GM18498 (cell line): ENCODE measurements around the gene VWA5B2.
A peak's percentile ranks its signal among the peaks of the same experiment; 100 is the strongest.
"Not testable (repeated sequence)": the region's sequence is repeated elsewhere in the genome, so short reads cannot be mapped to it uniquely, and the experiment has no call there.

Experiments
- ATAC-seq: cut with Tn5 transposase; IDR thresholded peaks from one replicate; pipeline ENCODE4 v1.9.1; 2021; ENCODE audit warnings: mild to moderate bottlenecking, moderate library complexity; ENCODE audit not compliant: unreplicated experiment

Gene VWA5B2

DNA sequence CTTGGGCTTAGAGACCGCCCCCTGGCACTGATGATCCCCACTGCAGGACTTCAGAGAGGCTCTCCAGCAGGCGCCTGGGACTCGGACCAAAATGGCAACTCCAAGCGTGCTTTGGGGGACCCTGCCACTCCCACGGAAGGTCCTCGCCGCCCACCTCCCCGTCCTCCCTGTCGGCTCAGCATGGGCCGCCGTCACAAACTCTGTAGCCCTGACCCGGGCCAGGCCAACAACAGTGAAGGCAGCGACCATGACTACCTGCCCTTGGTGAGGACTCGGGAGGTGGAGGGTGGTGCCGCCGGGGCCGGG is 11.7 kb downstream of the VWA5B2 start:
- no peak for ATAC-seq

DNA sequence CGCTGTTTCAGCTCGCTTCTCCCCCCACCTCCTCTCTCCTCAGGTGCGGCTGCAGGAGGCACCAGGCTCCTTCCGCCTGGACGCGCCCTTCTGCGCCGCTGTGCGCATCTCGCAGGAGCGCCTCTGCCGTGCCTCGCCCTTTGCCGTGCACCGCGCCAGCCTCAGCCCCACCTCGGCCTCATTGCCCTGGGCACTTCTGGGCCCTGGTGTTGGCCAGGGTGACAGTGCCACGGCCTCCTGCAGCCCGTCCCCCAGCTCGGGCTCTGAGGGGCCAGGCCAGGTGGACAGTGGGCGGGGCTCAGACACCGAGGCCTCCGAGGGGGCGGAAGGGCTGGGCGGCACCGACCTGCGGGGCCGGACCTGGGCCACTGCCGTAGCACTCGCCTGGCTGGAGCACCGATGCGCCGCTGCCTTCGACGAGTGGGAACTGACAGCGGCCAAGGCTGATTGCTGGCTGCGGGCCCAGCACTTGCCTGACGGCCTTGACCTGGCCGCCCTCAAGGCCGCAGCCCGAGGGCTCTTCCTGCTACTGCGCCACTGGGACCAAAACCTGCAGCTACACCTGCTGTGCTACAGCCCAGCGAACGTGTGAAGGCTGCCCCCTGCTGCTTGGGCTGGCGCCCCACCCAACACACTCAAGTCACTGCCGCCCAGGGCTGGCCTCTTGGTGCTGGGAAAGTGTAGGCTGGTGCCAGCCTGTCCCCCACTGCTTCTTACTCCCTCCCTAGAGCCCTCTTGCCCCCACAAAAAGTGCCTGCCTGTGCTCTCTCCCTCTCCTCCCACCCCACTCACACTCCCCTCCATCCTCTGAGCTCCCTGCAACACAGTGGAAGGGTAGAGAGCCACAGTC is 12.3 kb downstream of the VWA5B2 start:
- ATAC-seq = no peak

DNA sequence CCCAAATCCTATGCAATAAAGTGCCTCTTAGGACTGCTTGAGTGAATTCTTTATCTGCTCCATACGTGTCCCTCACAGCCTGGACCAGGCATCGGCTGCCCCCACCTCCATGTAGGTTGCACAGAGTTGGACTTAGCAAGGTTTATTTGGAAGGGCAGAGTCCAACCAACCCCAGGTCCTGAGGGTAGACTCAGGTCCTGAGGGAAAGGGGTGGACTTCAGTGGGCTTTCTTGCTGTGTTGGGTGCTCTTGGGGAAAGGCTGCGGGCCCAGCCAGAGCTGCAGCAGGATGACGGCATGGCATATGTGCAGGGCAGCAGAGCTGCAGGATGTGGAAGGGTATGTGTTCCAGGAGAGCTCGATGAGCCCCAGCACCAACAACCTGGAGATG is 12.9 kb downstream of the VWA5B2 start:
- no peak for ATAC-seq

DNA sequence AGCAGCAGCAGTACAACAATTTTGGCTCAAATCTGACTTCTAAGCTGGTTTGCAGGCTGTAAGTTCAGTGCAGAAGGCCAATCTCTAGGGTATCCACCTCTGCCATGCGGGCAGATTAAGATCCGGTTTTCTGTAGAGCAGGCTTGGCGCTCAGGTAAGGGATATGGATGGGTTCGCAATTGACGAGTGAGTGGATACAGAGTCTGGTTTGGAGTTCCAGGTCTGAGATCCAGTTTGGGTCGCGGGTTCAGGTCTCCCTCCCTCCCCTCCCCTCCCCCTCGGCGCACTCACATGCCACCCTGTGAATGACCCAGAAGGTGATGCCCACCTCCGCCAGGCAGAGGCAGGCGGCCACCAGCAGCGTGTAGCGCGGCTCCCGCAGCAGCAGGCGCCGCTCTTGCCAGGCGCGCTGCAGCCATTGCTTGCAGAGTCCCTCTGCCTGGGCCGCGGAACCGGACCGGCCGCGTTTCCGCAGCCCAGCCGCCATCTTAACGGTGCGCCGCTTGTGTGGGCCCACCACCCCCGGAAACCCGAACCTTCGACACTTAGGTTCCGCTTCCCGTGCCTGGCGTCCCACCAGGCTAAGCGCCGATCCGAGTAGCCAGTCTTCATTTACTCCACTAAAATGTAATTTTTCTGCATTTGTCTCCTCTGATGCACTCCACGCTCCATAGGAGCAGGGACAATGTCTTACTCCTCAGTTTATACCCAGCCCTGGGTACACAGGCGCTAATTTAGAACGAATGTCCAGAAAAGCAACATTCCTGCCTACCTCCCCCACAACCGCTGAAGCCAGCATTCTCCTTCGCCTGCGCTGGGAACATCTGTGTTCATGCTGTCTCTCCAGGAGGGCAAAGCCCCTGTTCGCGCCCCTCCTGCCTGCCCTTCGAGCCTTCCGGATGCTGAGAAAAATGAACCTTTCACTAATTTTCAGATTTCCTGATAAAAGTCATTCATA is 19.3 kb downstream of the VWA5B2 start, which contains the start of gene ALG3:
Gene ALG3, minus strand, starts transcription at position 509 of the 958 bp plus-strand sequence. Its CDS starts 22 bp downstream, at position 487.
- peak; percentile 57 for ATAC-seq

DNA sequence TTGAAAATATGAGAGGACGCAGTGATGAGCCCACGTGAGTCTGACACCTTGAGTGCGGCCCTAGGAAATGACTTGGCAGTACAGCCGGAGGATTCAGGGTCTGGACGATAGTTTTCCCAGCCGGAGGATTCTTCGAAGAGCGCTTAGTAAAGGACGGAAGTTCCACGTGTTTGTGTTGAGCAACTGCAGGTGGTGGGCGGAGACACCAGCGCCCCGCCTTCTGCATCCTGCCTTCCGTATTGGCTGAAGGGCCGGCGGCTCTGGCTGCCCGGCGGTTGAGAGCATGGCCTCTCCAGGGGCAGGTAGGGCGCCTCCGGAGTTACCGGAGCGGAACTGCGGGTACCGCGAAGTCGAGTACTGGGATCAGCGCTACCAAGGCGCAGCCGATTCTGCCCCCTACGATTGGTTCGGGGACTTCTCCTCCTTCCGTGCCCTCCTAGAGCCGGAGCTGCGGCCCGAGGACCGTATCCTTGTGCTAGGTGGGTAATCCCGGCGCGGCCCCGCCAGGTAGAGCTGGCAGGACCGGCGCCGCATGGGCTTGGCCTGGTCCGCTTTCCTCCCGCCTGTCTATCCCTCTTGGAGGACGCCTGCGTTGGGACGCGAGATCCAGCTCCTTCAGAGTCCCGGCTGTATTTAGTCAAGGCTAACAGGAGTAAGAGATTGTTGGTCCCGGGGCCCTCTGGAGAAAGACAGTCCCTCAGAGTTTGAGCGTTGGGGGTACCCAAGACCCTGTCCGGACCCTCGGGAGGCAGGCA is 20.2 kb downstream of the VWA5B2 start, which contains the start of gene EEF1AKMT4:
Gene EEF1AKMT4, plus strand, starts transcription at position 261 of the 755 bp plus-strand sequence. Its CDS starts 23 bp downstream, at position 284.
- ATAC-seq = peak; percentile 89

DNA sequence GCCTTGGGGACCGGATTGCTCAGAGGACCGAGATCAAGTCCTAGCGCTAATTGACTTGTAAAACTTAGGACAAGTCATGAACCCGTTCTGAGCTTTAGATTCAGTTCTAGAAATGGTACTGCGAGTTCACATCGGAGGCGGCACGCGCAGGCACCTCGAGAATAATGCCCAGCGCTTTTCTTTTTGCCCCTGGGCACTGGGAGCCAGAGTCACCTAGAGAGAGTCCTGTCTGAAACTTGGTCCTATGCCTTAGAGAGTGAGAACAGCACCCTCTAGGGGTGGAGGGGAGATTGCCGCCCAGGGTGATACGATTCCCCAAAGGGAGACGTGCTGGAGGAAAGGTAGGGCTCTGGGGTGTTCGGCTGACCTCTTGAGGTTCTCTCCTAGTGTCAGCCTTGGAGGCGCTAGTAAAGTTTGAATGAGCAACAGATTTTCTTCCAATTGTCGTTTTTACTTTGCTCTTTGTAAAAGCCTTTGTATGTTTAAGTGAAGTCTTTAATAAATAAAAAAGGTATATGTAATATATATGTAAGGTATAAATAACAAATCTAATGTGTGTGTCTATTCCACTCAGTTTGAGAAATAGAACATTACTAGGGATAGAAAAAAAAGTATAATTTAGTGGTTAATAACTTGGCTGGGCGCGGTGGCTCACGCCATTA is 20.9 kb downstream of the VWA5B2 start:
- peak; percentile 66 for ATAC-seq

DNA sequence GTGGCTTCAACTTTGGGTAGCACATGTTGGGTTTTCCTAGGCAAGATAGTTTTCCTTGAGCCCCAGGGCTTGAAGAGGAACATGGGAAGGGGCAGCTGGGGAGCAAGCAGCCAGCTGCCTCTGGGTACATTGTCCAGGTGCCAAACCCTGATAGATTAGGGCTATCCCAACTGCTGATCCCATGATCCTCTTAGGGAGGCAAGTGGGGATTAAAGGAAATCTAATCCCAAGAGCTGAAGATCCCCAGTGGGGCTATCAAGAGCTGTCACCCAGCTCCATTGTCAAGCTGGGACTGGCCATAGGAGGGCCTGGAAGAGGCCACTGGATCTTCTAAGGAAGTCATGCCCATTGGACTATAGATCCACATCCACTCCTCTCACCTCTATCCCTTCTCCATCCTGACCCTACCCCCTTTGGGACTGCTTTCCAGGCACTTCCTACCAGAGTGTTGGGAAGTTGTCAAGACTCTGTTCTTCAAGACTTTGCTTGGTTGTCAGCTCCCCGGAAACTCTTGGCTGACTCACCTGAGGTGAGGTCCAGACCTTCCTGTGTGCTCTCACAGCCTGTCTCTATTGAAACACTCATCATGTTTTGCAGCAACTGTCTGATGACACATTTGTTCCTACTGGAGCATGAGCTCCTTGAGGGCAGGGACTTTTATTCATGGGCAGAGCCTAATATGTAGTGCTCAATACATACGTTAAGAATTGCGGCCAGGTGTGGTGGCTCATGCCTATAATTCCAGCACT is 26.1 kb downstream of the VWA5B2 start:
- ATAC-seq = no peak

DNA sequence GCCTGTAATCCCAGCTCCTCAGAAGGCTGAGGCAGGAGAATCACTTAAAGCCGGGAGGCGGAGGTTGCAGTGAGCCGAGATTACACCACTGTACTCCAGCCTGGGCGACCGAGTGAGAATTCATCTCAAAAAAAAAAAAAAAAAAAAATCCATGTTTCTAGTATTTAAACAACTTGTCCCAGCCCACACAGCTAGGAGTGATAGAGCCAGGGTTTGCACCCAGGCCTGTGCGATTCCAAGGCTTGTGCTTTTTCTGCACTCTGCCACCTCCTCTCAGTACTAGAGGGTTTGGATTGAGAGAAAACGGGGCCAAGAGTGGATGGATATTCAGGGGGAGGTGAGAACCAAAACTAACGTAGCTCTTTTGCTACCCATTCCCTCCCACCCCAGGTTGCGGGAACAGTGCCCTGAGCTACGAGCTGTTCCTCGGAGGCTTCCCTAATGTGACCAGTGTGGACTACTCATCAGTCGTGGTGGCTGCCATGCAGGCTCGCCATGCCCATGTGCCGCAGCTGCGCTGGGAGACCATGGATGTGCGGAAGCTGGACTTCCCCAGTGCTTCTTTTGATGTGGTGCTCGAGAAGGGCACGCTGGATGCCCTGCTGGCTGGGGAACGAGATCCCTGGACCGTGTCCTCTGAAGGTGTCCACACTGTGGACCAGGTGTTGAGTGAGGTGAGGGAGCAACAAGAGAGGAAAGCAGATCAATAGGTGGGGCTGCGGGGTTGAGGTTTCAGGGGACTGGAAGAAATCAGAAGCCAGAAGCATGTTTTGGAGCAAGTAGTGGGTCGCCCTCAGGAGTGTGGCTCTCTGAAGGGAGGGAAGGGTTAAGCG is 27.9 kb downstream of the VWA5B2 start:
- ATAC-seq = no peak

DNA sequence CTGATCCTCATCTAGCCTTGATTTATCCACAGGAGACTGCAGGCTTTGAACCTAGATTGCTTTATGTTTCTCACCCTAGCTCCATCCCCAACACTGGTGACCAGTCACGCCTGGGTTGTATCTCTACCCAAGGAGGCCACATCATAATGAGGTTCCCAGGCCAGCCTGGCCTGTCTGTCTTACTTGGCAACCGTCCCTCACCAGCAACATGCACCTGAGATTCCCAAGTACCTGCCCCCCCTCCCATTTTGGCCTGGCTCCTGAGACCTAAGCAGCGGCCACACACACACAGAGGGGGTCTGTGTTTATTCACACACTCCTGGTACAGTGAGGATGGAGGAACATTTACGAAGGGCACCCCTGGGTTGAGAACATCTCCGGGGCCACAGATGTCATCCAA is 29.5 kb downstream of the VWA5B2 start:
- ATAC-seq = no peak

DNA sequence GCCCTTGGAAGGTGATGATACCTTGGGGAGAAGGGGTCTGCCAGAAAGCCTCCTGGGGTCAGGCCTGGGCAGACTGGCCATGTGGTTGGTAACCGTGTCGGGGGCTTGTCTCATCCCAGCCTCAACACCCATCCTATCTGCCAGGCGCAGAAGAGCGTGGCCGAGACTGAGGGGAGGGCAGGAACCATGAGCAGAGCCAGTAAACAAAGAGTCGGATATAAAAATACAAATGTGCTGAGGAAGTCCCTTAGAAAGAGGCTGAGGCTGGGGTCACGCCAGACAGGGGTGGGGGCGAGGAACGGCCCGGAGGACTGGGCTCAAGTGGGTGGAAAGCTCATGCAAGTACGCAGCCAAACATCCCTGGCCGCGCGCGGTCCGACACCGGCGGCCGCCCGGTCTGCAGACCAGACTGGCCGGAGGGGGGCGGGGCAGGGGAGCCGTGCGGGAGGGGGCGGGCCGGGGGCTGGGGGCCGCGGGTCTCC is 30.1 kb downstream of the VWA5B2 start:
- ATAC-seq = no peak

DNA sequence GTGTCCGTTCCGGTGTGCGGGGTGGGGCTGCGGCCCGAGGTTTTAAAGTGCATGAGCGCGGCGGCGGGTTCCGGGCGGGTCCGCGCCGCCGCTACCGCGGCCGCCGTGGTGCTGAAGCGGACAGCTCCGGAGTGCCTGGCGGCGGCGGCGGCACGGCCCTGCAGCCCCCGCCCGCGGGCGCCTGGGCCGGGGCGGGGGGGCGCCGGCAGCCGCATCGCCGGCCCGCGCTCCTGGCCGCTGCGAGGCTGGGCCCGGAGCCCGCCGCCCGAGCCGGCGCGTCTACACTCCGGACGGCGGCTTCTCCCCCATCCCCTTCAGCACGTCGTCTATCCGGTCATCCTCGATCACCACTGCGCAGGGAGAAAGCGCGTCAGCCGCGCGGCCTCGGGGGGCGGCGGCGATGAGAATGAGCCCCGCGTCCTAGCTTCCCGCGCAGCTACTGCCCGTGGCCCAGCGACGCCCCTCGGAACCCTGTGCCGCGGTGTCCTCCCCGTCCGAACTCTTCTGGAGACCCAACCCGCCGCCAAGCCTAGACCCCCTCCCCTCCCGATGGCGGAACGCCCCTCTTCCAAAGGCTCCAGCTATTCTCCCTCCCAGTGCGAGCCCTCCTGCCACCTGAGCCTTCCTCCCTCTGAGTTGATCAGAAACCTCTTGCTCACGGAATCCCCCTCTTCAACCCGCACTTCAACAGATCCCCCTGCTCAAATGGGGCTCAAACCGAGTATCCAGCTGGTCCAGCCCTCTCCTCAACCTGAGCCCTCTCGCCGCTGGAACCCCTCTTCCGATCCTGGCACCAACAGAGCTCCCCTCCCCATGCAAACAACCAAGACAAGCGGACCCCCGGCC is 30.7 kb downstream of the VWA5B2 start:
- no peak for ATAC-seq

DNA sequence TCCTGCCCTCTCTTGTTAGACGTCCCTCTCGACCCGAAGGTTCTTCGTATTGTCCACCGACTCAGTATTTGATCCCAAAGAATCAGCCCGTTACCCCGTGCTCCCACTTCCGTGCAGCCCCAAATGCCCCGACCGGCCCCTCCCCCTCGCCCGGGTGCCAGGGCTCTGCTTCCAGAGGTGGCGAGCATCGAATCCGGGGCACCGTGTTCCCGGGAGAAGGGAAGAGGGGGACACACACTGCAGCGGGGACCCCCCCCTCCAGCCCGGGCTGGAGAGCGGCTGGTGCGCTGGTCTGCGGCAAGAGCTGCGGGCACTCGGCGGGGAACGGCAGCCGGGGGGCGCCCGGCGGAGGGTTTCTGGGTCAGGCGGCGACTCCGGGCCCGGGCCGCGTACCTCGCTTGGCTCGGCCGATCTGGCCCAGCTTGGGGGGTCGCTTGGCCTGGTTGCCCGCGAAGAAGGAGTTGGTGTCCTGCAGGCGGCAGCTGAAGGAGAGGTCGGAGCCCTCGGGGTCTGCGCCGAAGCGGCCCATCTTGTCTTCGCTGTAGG is 31.4 kb downstream of the VWA5B2 start:
- no peak for ATAC-seq

DNA sequence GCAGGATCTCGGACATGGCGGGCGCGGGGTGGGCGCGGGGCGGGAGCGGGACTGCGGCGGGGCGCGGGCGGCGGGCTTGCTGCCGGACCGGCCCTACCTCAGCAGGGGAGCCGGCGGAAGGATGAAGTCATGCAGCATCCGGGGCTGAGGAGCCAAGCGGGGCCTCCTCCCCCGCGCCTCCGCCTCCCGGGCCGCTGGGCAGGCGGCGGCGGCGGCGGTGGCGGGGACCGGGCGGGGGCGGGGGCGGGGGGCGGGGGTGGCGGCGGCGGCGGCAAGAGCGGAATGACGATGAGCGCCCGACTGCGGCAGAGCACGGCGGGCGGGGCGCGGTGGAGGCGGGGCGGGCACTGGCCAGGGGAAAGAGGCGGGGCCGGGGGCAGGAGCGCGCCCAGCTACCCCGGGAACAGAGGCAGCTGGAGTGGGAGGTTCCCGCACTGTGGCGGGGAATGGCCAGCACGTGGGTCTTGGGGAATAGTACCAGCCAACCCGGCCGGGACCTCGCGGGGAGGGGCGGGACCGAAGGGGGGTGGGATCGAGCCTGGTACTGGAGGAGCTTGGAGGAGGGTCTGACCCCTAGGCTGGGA is 32.0 kb downstream of the VWA5B2 start, which contains the start of gene CAMK2N2:
Gene CAMK2N2, minus strand, starts transcription at position 284 of the 584 bp plus-strand sequence. Its CDS starts 268 bp downstream, at position 16.
- ATAC-seq = peak; percentile 62

DNA sequence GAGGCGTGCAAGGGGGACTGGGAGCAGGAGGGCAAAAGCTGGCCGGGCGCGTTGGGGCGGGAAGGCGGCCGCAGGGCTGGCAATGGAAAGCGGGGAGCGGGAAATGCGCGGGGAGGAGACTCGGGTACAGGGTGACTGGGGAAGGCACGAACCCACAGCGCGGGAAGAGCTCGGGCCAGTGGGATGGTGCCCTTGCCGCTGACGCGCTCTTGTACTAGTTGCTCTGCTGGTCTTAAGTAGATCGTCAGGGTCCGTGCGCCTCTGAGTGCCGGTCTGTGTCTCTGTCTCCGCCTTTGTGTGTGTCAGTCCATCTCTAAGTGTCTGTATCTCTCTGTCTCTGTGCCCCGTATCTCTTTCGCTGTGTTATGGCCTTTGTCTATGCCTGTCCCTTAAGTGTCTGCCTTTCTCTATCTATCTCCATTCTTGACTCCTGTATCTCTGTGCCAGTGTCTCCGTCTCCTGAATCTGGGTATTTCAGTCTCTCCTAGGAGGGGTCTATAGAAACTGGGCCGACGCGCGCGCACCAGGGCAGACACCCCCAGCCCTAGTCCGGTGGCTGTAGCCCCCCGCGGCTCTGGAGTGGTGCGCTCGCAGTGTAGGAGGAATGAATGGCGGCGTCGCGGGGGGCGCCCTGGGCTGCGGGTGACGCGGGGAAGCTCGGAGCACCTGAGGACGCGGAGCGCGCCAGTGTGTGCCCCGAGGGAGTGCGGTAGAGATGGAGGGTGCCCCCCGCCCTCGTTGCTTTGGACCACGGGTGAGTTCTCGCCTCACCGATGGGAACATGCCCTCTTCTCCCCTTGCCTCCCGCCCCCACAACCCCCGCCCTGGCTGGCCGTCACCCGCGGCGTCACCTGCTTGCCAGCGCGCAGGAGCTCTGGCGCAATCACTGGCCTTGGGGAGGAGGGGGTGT is 32.7 kb downstream of the VWA5B2 start:
- ATAC-seq = no peak

DNA sequence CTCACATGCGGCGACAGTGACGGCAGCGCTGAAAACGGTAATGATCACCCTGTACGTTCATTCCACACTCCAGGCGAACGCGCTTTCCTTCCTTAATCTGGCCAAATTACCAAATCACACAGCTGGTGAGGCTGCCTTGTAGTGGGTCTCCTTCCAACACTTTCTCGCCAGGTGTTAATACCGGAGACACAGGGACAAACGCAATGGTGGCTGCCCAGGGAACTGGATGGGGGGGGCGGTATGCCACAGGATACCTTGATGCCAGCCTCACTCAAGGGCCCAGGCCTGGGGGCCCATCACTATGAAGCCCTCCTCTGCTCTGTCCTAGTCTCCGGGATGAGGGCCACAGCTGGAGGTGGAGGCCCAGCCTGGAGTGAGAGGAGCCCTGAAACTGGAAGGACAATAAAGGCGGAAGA is 33.4 kb downstream of the VWA5B2 start:
- ATAC-seq = no peak

DNA sequence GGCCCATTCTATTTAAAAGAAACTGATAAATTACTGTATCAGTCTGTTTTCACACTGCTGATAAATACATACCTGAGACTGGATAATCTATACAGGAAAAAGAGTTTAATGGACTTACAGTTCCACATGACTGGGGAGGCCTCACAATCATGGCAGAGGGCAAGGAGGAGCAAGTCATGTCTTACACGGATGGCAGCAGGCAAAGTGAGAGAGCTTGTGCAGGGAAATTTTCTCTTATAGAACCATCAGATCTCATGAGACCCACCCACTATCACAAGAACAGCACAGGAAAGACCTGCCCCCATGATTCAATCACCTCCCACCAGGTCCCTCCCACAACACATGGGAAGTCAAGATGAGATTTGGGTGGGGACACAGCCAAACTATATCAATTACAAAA is 37.9 kb downstream of the VWA5B2 start:
- ATAC-seq = not testable (repeated sequence)
